GM18868 (cell line): ENCODE results near the gene ELMO1.
"Not testable (repeated sequence)": the region's sequence is repeated elsewhere in the genome, so short reads cannot be mapped to it uniquely, and the experiment has no call there.

Source experiments
- ATAC-seq: cut with Tn5 transposase; IDR thresholded peaks from one replicate; pipeline ENCODE4 v1.9.1; 2021; ENCODE audit warnings: mild to moderate bottlenecking, moderate library complexity; ENCODE audit not compliant: unreplicated experiment

The ELMO1 gene

DNA sequence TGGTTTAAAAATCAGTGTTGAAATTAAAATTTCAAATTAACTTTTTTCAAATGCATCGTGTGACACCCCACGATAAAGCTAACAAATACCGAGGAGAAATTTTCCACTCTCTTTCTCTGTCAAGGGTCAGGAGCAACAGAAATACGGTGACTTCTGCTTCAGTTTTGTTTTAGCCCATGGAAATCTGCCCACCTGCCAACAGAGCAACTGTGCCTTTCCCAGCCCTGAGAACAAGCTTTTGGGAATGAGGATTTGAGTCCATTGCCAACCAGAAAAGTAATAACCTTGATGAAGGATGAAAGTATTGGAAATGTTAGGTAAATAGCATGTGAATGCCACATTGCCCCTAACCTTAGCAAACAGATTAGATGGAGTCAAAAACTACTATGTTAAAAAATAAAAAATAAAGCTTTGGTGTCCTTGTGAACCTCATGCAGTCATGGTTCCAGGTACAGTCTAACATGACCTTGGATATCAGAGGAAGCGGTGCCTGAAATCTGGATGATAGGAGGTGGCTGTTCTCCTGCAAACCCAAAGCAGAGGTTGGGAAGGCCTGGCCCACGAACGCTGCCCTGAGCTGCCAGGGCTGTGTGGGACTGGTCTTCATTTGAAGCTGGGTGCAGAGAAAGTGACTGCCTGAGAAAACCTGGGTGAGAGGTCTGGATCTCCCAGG lies 296.8 kb downstream of the ELMO1 start:
- no peak for ATAC-seq

DNA sequence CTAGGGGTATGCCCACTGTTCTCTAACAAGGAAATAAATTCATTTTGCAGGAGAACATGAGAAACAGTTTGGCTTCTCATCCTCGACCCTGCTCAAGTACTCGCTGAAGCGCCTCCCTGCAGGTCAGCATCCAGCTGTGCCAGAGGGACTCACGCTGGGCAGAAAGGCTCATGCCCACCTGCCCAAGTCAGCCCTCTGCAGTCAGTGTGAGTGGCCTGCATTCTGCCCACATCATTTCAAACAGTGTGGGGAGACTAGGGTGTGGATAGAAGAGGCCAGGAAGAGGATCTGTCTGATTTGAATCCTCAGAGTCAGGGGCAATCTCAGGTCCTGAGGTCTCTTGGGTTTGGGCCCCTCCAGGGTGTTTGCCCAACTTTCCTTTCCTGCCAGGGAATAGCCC lies 297.8 kb downstream of the ELMO1 start:
- ATAC-seq: no peak

DNA sequence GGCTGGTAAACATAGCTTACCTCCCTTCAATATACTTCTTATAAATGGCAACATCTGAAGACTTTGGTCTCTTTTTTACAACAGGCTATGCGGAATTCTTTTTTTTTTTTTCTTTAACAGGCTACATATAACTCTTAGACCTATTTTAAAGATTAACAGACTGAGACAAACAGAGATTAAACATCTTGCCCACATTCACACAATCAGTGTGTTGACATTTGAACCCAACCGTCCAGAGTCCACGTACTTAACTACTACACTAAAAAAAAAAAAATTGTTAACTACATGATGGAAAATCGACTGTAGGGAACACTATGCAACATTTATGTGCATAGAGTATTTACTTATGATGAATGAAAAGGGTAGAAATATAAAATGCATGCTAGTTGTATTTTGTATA lies 298.5 kb downstream of the ELMO1 start:
- ATAC-seq: no peak

DNA sequence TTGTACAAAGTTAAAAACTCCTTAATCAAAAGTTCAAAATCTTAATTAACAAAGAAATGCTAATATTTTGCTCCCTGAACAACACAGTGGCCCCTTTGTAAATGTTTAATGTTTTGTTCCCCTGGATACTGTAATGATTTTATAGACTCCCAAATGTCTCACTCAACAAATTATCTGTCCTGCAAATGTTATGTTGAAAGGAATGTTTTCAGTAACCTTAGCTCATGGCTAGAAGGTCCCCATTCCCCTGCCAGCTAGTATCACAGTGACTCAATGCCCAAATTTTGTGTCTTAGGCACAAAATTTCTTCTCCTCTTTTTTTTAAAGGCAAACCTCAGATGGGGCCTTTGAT lies 298.9 kb downstream of the ELMO1 start:
- ATAC-seq: no peak

DNA sequence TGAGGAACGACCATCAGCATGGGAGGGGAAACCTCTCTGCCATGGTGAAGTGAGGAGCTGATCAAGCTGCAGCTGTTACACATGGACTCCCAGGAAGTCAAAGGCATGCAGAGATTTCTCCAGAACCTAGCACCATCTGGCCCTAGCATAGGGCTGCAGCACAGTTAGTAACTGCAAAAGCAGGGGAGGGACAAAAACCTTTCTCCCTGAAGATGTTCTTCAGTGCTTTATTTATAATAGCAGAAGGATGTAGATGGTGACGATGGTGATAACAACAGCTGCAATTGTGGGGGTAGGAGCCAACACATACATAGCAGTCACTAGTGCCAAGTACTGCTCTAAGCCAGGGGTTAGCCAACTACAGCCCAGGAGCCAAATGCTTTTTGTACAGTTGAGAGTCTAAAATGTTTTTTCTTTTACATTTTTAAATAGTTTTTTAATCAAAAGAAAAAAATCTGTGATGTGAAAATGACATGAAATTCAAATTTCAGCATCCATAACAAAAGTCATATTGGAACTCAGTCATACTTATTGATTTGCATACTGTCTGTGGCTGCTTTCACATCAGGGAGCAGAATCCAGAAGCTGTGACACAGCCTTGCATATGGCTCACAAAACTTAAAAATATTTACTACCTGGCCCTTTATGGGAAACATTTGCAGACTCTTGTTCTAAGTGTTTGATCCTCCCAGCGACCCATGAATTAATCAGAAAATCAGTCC lies 299.5 kb downstream of the ELMO1 start:
- peak; percentile 52 for ATAC-seq

DNA sequence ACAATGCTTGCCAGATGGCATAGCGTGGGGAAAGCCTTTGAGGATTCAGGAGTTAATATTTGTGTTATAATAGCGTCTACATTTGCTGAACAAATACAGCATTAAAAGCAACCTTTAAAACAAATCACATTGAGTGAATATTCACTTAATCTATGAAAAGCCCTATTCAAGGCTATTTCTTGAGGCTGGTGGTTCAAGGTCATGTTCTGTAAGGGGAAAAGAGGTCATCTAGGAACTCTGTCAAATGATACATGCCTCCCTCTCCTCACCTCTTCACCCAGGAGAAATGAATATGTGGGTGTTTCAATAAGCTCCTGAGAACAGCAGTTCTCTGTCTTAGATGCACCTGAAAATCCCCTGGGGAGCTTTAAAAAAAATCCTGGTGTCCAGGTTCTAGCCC lies 303.0 kb downstream of the ELMO1 start:
- no peak for ATAC-seq

DNA sequence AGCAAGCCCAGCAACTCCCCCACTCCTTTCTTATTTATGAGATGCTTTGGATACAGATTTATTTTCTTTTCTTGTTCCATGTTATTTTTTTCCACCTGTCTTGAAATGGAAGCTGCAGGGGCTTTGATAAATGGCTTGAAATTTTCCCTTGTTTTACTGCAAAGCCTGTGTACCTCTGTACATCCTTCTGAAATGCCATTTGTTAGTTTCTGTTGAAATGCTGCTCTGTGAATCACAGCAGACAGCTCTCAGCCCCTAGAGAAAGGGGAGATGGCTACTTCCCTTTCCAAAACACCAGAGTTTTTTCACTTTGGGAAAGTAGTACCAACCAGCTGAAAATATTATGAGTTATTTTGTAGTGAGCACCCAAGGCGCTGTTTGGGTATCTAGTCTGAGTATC lies 304.2 kb downstream of the ELMO1 start:
- ATAC-seq: no peak

DNA sequence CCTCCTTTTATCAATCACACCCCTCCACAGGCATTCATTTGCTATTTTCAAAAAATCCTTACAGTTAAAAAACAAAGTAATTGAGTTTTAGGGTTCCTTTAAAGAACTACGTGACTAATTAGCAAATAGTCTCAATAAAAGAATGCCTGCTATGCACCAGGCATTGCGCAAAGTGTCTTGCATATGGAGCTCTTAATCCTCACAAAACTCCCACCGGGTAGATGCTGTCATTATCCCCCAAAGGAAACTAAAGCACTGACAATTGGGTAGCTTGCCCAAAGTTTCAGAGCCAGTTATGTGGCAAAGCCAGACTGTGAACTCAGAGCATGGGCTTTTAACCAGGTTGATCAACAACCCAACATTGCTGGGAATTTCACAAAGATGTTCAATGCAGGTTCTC lies 305.7 kb downstream of the ELMO1 start:
- ATAC-seq: no peak

DNA sequence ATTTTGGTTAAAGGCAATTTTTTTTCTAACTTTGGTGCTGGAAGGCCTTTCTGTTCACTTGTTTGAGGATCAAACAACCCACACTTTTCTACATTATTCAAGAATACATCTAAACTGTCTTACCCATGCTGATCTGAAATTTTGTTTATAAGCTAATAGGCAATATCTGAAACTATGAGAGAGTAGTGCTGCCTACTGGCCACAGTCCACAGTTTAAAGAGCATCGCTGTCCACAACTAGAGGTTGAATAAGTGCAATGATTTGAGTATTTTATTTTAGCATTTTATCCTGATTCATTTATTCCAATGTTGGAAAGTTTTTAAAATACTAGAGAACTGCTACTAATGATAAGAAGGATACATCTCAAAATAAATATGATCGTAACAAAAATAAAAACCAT lies 306.9 kb downstream of the ELMO1 start:
- no peak for ATAC-seq

DNA sequence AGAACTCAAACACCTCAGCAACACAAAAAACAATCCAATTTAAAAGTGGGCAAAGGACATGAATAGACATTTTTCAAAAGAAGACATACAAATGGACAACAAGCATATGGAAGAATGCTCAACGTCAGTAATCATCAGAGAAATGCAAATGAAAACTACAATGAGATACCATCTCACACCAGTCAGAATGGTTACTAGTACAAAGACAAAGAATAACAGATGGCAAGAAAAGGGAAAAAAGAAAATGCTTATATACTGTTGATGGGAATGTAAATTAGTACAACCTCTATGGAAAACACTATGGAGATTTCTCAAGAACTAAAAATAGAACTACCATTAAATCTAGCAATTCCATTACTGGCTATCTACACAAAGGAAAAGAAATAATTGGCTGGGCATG lies 314.8 kb downstream of the ELMO1 start:
- not testable (repeated sequence) for ATAC-seq

DNA sequence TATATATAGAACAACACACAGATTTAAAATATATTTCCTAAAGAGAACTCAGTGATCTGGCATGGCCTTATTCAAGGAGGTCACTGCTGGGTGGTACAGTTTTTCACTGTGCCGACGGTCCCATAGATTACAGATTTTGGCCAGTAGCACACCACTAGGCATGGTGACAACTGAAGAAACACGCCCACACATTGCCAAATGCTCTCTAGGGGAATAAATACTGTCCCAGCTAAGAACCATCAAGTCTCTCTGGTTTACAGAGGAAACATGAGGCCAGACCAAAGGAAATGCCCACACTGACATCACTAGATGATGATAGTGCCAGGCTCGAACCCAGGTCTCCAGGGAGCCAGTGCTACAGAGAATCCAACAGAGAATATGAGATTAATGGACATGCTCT lies 316.8 kb downstream of the ELMO1 start:
- ATAC-seq: no peak

DNA sequence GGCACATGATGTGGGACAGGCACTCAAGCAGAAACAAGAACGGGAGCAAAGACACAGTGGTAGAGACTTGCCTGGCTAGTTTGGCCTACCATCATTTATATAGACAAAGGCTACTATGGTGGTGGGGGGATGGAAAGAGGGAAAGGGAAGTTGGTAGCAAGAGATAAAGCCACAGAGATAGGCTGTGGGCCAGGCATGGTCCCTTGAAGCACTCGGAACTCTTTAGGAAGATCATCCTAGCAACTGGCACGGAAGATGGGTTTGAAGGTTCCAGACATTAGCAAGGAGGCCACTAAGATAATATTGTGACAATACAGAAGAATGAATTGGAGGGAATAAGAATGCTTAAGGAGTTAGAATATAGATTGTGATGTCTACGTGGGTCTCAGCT lies 319.6 kb downstream of the ELMO1 start:
- ATAC-seq: no peak

DNA sequence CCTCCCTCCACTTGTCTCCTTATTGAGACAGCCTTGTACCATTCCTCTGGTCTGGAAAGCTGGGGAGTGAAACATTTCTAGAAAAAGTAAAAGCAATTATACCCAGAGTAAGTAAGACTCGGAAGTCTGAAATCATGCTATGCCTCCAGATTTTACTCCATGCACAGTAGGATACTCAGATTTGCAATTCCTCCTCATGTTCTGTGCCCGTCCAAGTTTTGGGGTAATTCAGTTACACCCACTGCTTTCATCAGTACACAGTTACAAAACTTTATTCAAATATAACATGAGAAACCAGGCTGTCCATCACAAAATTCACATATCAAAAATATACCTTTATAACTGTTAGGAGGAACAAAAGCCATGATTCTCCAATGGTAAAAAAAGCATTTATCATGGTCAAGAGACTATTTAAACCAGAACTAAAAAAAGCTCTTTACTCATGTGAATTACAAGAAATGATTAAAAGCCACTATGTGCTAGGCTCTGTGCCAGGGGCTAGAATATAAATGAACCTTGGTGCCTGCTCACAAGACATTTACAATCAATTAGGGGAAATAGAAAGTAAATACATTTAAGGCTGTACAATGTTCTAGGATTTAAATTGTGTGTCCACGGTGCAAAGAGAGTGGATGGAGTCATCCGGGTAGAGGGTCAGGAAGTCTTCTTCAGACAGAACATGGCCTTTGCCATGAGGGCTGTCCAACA lies 320.2 kb downstream of the ELMO1 start:
- ATAC-seq: no peak

DNA sequence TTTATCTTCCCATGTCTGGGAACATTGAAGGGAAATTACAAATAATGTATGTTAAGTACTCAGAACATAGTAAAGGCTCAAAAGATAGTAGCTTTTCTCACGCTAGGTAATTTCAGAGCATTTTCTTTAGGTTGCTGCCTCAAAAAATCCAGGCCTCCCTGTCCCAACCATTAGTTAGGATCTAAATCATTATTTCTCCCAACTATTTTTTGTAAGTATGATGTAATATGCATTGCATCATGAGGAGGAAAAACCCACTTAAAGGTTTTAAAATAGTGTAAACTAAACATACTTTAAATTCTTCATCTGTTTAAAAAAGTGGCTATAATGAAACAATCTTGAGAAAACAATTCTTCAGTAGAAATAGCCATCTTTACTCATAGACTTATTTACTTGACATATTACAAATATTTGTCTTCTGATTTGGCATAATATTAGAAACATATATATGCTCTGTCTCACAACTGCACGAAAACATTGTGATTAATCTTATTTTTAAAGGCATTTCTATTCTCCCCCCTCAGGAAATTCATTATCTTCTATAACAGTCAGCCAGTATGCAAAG lies 329.3 kb downstream of the ELMO1 start:
- no peak for ATAC-seq

DNA sequence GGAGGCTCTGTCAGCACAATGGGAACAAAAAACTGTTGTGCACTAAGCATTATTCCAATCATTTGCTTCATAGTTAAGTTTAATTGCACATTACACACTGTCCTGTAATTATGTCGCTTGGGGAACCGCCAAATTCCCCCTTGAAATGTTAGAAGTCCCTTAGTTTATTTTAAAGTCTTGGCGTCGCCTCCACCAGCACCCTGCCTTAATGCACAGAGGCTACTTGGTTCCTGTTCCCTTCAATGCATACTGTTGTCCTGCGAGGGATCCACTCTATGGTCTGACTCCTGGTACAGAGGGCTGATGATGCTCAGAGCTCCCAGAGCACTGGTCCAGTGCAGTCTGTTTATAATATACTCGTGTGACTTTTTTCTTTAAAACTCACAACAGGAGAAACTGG lies 330.7 kb downstream of the ELMO1 start:
- ATAC-seq: no peak

DNA sequence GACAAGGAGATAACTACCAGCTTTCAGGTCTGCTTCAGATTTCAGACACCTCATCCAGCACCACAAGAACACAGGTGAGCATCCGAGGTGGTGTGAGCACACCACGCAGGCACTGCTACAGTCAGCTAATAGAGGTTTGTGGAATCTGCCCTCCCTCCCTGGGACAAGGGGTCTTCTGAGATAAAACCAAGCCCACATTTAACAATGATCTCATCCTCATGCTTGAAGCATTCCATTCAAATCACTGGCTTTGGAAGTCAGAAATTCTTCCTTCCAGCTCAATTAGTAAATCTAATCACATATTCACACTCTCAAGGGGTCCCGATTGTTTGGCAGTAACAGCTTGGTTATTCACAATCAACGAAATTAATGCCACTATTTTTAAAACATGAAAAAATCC lies 331.4 kb downstream of the ELMO1 start:
- ATAC-seq: no peak

DNA sequence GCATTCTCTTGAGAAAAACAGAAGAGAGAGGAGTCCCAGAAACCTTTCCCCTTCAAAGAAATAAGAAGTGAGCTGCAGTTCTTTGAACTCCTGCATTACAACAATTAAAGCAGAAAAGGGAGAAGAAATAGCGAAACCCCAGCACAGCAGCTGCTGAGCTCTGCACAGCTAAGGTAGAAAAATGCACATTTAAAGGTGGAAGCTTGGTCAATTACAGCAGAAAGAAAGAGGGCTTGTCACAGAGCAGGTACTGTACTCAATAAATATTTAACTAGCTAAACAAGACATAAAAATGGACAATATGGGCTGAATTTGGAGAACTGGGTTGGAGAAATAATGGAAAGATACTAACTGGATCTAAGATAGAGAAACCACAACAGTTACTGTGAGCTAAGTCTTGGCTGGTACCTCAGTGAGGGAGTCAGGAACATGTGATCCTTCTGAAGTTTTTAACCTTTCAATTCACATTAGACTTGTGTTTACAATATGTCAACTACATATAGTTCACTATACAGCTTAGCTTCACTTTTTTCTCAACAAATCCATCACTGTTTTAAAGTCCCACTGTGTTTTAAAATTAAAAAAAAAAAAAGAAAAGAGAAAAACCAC lies 332.5 kb downstream of the ELMO1 start:
- no peak for ATAC-seq

DNA sequence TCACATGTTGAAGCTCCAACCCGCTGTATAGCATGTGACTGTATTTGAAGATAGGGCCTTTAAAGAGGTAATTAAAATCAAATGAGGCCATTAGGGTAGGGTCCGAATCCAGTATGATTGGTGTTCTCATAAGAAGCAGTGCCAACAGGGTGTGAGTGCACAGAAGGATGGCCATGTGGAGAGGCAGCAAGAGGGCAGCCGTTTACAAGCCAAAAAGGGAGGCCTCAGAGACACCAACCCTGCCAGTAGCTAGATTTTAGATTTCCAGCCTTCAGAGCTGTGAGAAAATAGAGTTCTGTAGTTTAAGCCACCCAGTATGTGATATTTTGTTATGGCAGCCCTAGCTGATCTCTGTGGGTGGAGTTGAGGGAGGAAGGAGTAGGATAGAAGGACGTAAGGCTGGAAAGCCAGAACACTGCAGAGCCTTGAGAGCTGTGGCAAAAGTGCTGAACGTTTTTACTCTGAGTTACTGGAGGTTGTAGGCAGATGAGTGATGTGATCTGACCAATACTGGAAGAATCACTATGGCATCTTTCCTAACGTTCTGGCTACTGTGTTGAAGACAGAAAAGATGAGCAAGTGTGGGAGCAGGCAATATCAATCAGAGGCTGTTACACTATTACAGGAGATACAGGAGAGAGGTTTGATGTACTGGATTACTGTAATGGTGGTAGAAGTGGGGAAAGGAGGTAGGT lies 334.9 kb downstream of the ELMO1 start:
- ATAC-seq: no peak

DNA sequence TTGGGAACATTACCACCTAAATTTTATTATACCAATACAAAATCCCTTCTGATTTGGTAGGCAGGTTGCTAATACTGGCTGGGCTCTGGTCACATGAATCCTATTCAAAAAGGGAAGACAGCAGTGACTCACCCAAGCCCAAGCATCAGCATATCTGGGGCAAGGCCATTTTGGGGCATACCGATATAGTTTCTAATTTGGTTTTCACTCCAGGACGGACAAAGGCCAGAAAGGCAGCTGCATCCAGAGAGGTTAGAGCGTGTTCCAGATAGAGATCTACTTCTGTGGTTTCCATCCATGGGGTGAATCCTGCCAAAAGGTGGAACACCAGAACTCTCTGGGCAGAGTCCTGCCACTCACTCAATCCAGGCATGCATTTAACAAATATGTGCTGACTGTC lies 335.8 kb downstream of the ELMO1 start:
- no peak for ATAC-seq

DNA sequence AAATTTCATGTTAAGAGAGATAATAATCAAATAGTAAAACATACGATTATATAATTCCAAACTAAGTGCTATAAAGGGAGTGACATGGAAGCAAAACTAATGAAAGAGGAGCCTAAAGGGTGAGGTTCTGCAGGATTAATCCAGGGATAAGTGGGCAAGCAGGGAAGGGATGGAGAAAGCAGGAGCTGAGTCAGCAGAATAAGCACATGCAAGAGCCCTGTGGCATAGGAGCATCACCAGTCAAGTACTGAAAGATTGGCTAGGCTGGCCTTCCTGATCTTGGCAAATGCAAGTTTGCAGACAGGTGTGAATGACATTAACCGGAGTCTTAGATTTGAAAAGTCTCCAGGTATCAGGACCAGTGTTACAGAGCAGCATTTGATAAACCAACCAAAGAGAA lies 336.4 kb downstream of the ELMO1 start:
- ATAC-seq: no peak

DNA sequence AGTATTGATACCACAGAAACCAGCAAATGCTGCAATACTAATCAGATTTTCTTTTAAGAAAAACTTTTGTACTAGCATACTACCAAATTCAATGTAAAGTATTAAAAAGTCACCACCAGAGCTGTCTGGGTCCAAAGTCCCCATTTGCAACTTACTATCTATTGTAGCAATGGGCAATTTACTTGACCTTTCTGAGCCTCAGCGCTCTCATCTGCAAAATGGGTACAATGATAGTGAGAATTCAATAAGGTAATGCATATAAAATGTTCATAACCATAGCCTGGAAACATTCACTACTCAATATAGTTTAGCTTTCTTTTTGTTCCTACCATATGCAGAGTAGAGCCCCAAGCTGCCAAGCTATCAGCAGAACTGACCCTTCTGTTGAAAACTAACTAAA lies 337.2 kb downstream of the ELMO1 start:
- ATAC-seq: no peak
